ENCODE results near the gene RAPGEF2. TPM values are rescaled to one million over a fixed set of nuclear protein-coding genes. Genes with fewer than 3 reads are reported as not detected.

The RAPGEF2 gene
- total and polyA plus RNA-seq, 2 of the 8 experiments (the other 6 are each of a cell fraction or from before 2014, with no cell fraction given) = 24.4 to 48.6 TPM

- CTCF ChIA-PET (ENCODE audit: partially characterized antibody) = interaction anchor here (1.0 to 1.7 kb wide), 2 partner anchors 19 to 142 kb away, joined by 4 read pairs; no protein-coding TSS in a partner anchor
- Histone ChIP-seq H2BK15ac (ENCODE audit: low read length) (no peak overlapping the region), H3K14ac (ENCODE audit: insufficient read length) (no peak overlapping the region), H3K9me3 (ENCODE audit: insufficient read depth in 2 of 2, low read depth in 1 of 2, low read length in 1 of 2) (no peaks in the 10 kb centered on the region), H3K56ac (replicated peaks; ENCODE audit: insufficient read length, low read depth, low read length) (no peak overlapping the region), H2AFZ (ENCODE audit: low read length) (no peak overlapping the region), H3K79me2 (ENCODE audit: control insufficient read depth in 1 of 2, insufficient read depth in 2 of 2, low read length in 2 of 2) (no peaks in the 10 kb centered on the region), H3K23me2 (ENCODE audit: low read depth, low read length) (no peaks in the 10 kb centered on the region), H2BK5ac (ENCODE audit: low read depth, low read length) (no peak overlapping the region), H3K4me2 (ENCODE audit: insufficient read depth in 1 of 2, low read depth in 2 of 2, low read length in 2 of 2) (no peak overlapping the region), H2BK12ac (ENCODE audit: low read depth, low read length) (no peak overlapping the region), H2BK20ac (ENCODE audit: low read length) (no peak overlapping the region), H4K20me1 (replicated peaks in 1 of 2; ENCODE audit: control insufficient read depth in 1 of 2, insufficient read depth in 2 of 2, low read length in 2 of 2) (no peaks in the 10 kb centered on the region), H3K4me3 (ENCODE audit: extremely low read depth in 1 of 4, insufficient read depth in 2 of 4, low read depth in 3 of 4, low read length in 4 of 4) (no peak overlapping the region), H3K23ac (ENCODE audit: insufficient read length) (no peak overlapping the region), H3K4me1 (replicated peaks in 1 of 4; ENCODE audit: control insufficient read depth in 3 of 4, insufficient read depth in 4 of 4, low read length in 3 of 4) (peaks cover 0 to 4% (median 3%) of the 10 kb centered on the region in 4 experiments; a peak in 4 of 7 replicates), H3K27ac (ENCODE audit: low read depth, low read length) (no peak overlapping the region), H4K5ac (ENCODE audit: insufficient read length, low read depth, low read length) (no peak overlapping the region), H4K91ac (replicated peaks; ENCODE audit: insufficient read length, low read length) (no peak overlapping the region), H3K4ac (replicated peaks; ENCODE audit: insufficient read length, low read depth, low read length) (no peak overlapping the region), H3K79me1 (ENCODE audit: low read depth, low read length) (no peaks in the 10 kb centered on the region), H3K9ac (replicated peaks in 1 of 4; ENCODE audit: extremely low read depth in 1 of 4, low read depth in 3 of 4, low read length in 3 of 4) (no peak overlapping the region), H2AK5ac (ENCODE audit: low read depth, low read length) (no peak overlapping the region), H4K8ac (ENCODE audit: extremely low read depth, insufficient read depth, low read length) (no peak overlapping the region), H3K18ac (ENCODE audit: extremely low read depth, low read length) (no peak overlapping the region), H3K27me3 (replicated peaks in 1 of 4; ENCODE audit: control insufficient read depth in 3 of 4, extremely low read depth in 1 of 4, insufficient read depth in 3 of 4, low read length in 3 of 4) (no peaks in the 10 kb centered on the region), H2BK120ac (replicated peaks; ENCODE audit: low read depth, low read length) (no peak overlapping the region), H3K36me3 (ENCODE audit: control insufficient read depth in 2 of 4, insufficient read depth in 4 of 4, low read length in 3 of 4) (no peaks in the 10 kb centered on the region)
- DNase-seq (ENCODE audit: low read depth in 1 of 2, low spot score in 2 of 2) (no peak), FAIRE-seq (no peak)
- POLR2A ChIA-PET (ENCODE audit: partially characterized antibody) = interaction anchor here (1.3 kb wide), 1 partner anchor 14 kb away, joined by 5 read pairs; no protein-coding TSS in a partner anchor
- TF ChIP-seq NRF1 (IDR thresholded peaks at IDR 0.05; ENCODE audit: low read depth, low read length) = no peak
- TF ChIP-seq POLR2AphosphoS5 (IDR thresholded peaks at IDR 0.05; ENCODE audit: low read depth, low read length) = no peak
- TF ChIP-seq CEBPB (IDR thresholded peaks at IDR 0.05; ENCODE audit: low read depth, low read length) = no peak
- no peak for TF ChIP-seq RXRA (IDR thresholded peaks at IDR 0.05; ENCODE audit: insufficient read depth, low read depth, low read length)
- no peak for TF ChIP-seq SIX5 (IDR thresholded peaks at IDR 0.05; ENCODE audit: low read depth, low read length)
- no peak for TF ChIP-seq RNF2 (IDR thresholded peaks at IDR 0.05; ENCODE audit: borderline replicate concordance, low read depth, low read length, missing control alignments, poor library complexity, severe bottlenecking)
- TF ChIP-seq GABPA (IDR thresholded peaks at IDR 0.05; ENCODE audit: borderline replicate concordance, insufficient read depth, low read length) = no peak
- no peak for TF ChIP-seq BCL11A (IDR thresholded peaks at IDR 0.05; ENCODE audit: low read depth in 2 of 2, low read length in 2 of 2)
- no peak for TF ChIP-seq ATF3 (IDR thresholded peaks at IDR 0.05; ENCODE audit: insufficient read depth, low read depth, low read length)
- TF ChIP-seq CTBP2 (IDR thresholded peaks at IDR 0.05; ENCODE audit: borderline replicate concordance, insufficient read depth, insufficient read length, low read length) = no peak
- no peak for TF ChIP-seq KDM4A (IDR thresholded peaks at IDR 0.05; ENCODE audit: low read depth, low read length, severe bottlenecking)
- TF ChIP-seq NANOG (IDR thresholded peaks at IDR 0.05; ENCODE audit: insufficient read depth, low read depth, low read length, poor library complexity, severe bottlenecking) = no peak
- WGBS, 2 experiments (ENCODE audit: extremely low coverage in 1 of 2, insufficient coverage in 1 of 2, insufficient read length in 1 of 2, insufficient replicate concordance in 2 of 2, low coverage in 1 of 2, low lambda C conversion rate in 2 of 2, missing lambda C conversion rate in 1 of 2) = 93% methylated on average over 3 of the region's 3 CpGs; no CpG with 5 or more reads in 1 of the 2 experiments
Measured at GRCh38 chr4:159060161-159060560, 42.7 kb upstream of the RAPGEF2 start.

Measured in H1 (cell line).